MCF 10A (cell line): ENCODE results near the gene SLC38A10. TPM values are rescaled to one million over a fixed set of nuclear protein-coding genes. Genes with fewer than 3 reads are reported as not detected.

ENCODE experiments used
- BruUV-seq: library from RNA; stranded (reverse); fragments of 400-500 nt; replicated peaks from 2 replicates; lab custom pipeline; 2021; lab: Mats Ljungman, UMichigan
- CTCF ChIA-PET: fragments of 300-600 bp; sonication (Branson Sonifier 250); formaldehyde crosslinking; extraction: SDS; loops from one replicate; lab custom pipeline; 2021; ENCODE audit warnings: antibody characterized with exemption, inconsistent platforms; lab: Yijun Ruan, JAX
- POLR2A ChIA-PET: fragments of 300-600, 350-650 bp; sonication (Branson Sonifier 250); formaldehyde crosslinking; extraction: SDS; loops from one replicate; lab custom pipeline; 2020; ENCODE audit warnings: antibody characterized with exemption, inconsistent platforms; lab: Yijun Ruan, JAX
- DNase-seq: peaks from one replicate; pipeline ENCODE4 v3.0.0-alpha.2; 2018; ENCODE audit not compliant: unreplicated experiment
- H3K27ac Mint-ChIP-seq: one replicate; pipeline ENCODE4 v1.8.0; 2022; ENCODE audit warnings: mild to moderate bottlenecking, low read depth, mixed read lengths; ENCODE audit not compliant: unreplicated experiment
- H3K27me3 Mint-ChIP-seq: one replicate; pipeline ENCODE4 v1.8.0; 2022; ENCODE audit warnings: mixed read lengths; ENCODE audit not compliant: insufficient read depth, unreplicated experiment
- H3K36me3 Mint-ChIP-seq: one replicate; pipeline ENCODE4 v1.8.0; 2022; ENCODE audit warnings: mild to moderate bottlenecking, moderate library complexity, mixed read lengths; ENCODE audit not compliant: insufficient read depth, unreplicated experiment
- H3K4me1 Mint-ChIP-seq: one replicate; pipeline ENCODE4 v1.8.0; 2022; ENCODE audit warnings: mixed read lengths; ENCODE audit not compliant: insufficient read depth, unreplicated experiment
- H3K4me3 Mint-ChIP-seq: one replicate; pipeline ENCODE4 v1.8.0; 2022; ENCODE audit warnings: mild to moderate bottlenecking, moderate library complexity, mixed read lengths; ENCODE audit not compliant: unreplicated experiment
- H3K9me3 Mint-ChIP-seq: one replicate; pipeline ENCODE4 v1.8.0; 2022; ENCODE audit warnings: mixed read lengths; ENCODE audit not compliant: unreplicated experiment
- CTCF ChIP-seq: fragments of 200-600 bp; IDR thresholded peaks from one replicate; pipeline ENCODE4 v1.8.0; 2022; ENCODE audit warnings: antibody characterized with exemption, mild to moderate bottlenecking; ENCODE audit not compliant: unreplicated experiment
- intact Hi-C: fragments of 100-400 bp; cut with micrococcal nuclease; formaldehyde crosslinking; loops from 2 replicates; pipeline ENCODE4 v1.14.1; 2022
- total RNA-seq: library from RNA; stranded (reverse); gene quantifications from 2 replicates; pipeline ENCODE4 v1.2.3, GENCODE V29; 2022

Gene SLC38A10
- total RNA-seq, 1 experiment from 2014 or later: 98.2 TPM

DNA sequence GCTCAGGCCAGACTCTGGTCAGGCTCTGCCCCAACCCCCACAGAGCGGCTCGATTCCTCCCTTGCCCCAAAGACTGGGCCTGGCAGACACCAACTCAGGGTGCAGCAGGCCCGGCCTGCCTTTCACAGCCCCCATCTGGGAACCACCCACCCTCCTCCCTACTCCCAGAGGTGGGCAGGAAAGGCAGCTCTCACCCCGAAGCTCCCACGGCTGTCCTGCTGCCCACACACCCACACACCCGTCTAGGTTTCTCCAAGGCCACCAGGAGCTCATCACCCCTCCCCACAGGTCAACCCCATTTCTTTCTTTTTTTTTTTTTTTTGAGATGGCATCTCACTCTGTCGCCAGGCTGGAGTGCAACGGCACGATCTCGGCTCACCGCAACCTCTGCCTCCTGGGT is 76.1 kb downstream of the SLC38A10 start:
- intact Hi-C loops: no loop called here
- Mint-ChIP-seq H3K27ac (no peak overlapping the region), H3K36me3 (no peaks in the 10 kb centered on the region), H3K4me3 (no peak overlapping the region), H3K9me3 (no peaks in the 10 kb centered on the region), H3K27me3 (no peaks in the 10 kb centered on the region), H3K4me1 (peaks cover 12% of the 10 kb centered on the region)
- no peak for TF ChIP-seq CTCF
- DNase-seq: no peak
- BruUV-seq: no TSS peak
- ChIA-PET CTCF (interaction anchor here (0.6 to 1.3 kb wide), 3 partner anchors 22 to 811 kb away, joined by 3 to 4 read pairs (median 3); no protein-coding TSS in a partner anchor), POLR2A (interaction anchor here (0.6 kb wide), 1 partner anchor 11 kb away, joined by 5 read pairs; no protein-coding TSS in a partner anchor)

- Mint-ChIP-seq H3K4me3 (no peak overlapping the region), H3K4me1 (peaks cover 8% of the 10 kb centered on the region), H3K9me3 (no peaks in the 10 kb centered on the region), H3K36me3 (no peaks in the 10 kb centered on the region), H3K27me3 (no peaks in the 10 kb centered on the region), H3K27ac (no peak overlapping the region)
- TF ChIP-seq CTCF: no peak
- POLR2A ChIA-PET: no interaction called here
- CTCF ChIA-PET: interaction anchor here (0.6 kb wide), 1 partner anchor 117 kb away, joined by 5 read pairs; no protein-coding TSS in a partner anchor
- no peak for DNase-seq
- intact Hi-C loops: no loop called here
- BruUV-seq: no TSS peak
These were observed 76.6 kb downstream of the SLC38A10 start for GRCh38 chr17:81218459-81218858.

DNA sequence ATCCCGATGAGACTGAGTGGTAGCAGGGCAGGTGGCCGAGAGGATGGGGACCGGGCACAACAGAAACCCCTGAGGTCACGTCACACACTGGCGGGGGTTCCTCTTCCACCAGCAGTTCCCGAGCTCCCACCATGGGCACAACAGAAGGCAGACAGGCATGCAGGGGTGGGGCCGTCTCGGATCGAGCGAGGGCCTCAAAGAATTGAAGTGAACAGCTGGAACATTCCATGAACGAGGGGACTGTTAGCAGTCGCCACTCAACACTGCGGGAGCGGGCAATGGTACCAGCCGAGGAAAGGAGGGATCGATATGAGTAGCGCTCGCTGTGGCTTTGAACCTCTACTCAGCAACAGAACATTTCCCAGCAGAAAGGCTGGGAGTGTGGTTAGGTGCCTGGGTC is 77.6 kb downstream of the SLC38A10 start:
- intact Hi-C loops: no loop called here
- CTCF ChIA-PET: interaction anchor here (0.6 kb wide), 1 partner anchor 116 kb away, joined by 5 read pairs; no protein-coding TSS in a partner anchor
- Mint-ChIP-seq H3K9me3 (no peaks in the 10 kb centered on the region), H3K27me3 (no peaks in the 10 kb centered on the region), H3K36me3 (no peaks in the 10 kb centered on the region), H3K4me3 (no peak overlapping the region), H3K27ac (no peak overlapping the region), H3K4me1 (peaks cover 5% of the 10 kb centered on the region)
- no peak for TF ChIP-seq CTCF
- no TSS peak for BruUV-seq
- POLR2A ChIA-PET: no interaction called here
- no peak for DNase-seq

DNA sequence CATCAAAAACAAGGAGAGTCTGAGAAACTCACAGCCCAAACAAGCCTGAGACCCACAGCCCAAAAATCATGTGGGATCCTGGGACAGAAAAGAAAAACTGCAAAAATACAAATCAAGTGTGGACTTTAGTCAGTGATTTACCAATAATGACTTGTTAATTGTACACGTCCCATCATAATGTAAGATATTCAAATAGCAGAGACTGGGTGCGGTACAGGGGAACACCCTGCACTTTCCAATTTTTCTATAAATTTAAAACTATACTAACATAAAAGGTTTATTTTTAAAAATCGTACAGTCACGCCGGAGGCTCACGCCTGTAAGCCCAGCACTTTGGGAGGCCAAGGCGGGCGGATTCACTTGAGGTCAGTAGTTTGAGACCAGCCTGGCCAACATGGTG is 81.1 kb downstream of the SLC38A10 start:
- Mint-ChIP-seq H3K27me3 (no peaks in the 10 kb centered on the region), H3K27ac (no peak overlapping the region), H3K4me1 (no peaks in the 10 kb centered on the region), H3K9me3 (no peaks in the 10 kb centered on the region), H3K36me3 (no peaks in the 10 kb centered on the region), H3K4me3 (no peak overlapping the region)
- intact Hi-C loops: no loop called here
- no TSS peak for BruUV-seq
- no peak for TF ChIP-seq CTCF
- CTCF ChIA-PET: interaction anchor here (0.6 kb wide), 1 partner anchor 39 kb away, joined by 3 read pairs; no protein-coding TSS in a partner anchor
- POLR2A ChIA-PET: no interaction called here
- no peak for DNase-seq
